GM23248 (cell line): ENCODE results near the gene HECTD4.

Experiments
- EZH2 ChIP-seq: fragments of 200-600 bp; sonication (generic); IDR thresholded peaks from 2 replicates; pipeline ENCODE4 v1.6.1; 2018; ENCODE audit warnings: antibody characterized with exemption, mild to moderate bottlenecking; ENCODE audit not compliant: insufficient read depth, poor library complexity, severe bottlenecking
- EZH2phosphoT487 ChIP-seq: fragments of 200-600 bp; sonication (generic); IDR thresholded peaks from 2 replicates; pipeline ENCODE4 v1.6.1; 2018; ENCODE audit warnings: antibody characterized with exemption, moderate library complexity, mild to moderate bottlenecking, low read depth; ENCODE audit not compliant: insufficient read depth

DNA sequence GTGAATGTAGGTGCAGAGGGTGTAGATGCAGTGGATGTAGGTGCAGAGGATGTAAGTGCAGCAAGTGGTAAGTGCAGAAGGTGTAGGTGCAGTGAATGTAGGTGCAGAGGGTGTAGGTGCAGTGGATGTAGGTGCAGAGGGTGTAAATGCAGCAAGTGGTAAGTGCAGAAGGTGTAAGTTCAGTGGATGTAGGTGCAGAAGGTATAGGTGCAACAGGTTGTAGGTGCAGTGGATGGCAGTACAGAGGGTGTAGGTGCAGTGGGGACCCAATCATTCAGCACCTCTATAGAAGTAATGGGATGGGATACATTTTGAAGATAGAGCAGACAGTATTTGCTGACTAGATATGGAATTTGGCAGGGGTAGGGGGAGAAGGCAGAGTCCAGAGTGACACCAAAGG lies 85.0 kb downstream of the HECTD4 start:
- no peak for TF ChIP-seq EZH2
- no peak for TF ChIP-seq EZH2phosphoT487
